ENCODE results near the gene DAPK1.

- TF ChIP-seq, protein P1, sequence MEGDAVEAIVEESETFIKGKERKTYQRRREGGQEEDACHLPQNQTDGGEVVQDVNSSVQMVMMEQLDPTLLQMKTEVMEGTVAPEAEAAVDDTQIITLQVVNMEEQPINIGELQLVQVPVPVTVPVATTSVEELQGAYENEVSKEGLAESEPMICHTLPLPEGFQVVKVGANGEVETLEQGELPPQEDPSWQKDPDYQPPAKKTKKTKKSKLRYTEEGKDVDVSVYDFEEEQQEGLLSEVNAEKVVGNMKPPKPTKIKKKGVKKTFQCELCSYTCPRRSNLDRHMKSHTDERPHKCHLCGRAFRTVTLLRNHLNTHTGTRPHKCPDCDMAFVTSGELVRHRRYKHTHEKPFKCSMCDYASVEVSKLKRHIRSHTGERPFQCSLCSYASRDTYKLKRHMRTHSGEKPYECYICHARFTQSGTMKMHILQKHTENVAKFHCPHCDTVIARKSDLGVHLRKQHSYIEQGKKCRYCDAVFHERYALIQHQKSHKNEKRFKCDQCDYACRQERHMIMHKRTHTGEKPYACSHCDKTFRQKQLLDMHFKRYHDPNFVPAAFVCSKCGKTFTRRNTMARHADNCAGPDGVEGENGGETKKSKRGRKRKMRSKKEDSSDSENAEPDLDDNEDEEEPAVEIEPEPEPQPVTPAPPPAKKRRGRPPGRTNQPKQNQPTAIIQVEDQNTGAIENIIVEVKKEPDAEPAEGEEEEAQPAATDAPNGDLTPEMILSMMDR (IDR thresholded peaks at IDR 0.05), result no peak
- TF ChIP-seq HOXB5 (CRISPR knock-in tag; IDR thresholded peaks at IDR 0.05), result no peak
- no peak for TF ChIP-seq PBX3 (IDR thresholded peaks at IDR 0.05)
- TF ChIP-seq FOXS1 (CRISPR knock-in tag; IDR thresholded peaks at IDR 0.05), result no peak
- TF ChIP-seq POLR2A (IDR thresholded peaks at IDR 0.05; ENCODE audit: low read length), result no peak
- no peak for TF ChIP-seq RFX5 (IDR thresholded peaks at IDR 0.05)
- no peak for TF ChIP-seq TFCP2L1 (CRISPR knock-in tag; IDR thresholded peaks at IDR 0.05)
- TF ChIP-seq, protein P2, sequence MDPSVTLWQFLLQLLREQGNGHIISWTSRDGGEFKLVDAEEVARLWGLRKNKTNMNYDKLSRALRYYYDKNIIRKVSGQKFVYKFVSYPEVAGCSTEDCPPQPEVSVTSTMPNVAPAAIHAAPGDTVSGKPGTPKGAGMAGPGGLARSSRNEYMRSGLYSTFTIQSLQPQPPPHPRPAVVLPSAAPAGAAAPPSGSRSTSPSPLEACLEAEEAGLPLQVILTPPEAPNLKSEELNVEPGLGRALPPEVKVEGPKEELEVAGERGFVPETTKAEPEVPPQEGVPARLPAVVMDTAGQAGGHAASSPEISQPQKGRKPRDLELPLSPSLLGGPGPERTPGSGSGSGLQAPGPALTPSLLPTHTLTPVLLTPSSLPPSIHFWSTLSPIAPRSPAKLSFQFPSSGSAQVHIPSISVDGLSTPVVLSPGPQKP (IDR thresholded peaks at IDR 0.05; ENCODE audit: low read depth, low read length), result no peak
- no peak for TF ChIP-seq HES2 (IDR thresholded peaks at IDR 0.05)
Measured at GRCh38 chr9:87590996-87591395, 93.3 kb downstream of the DAPK1 start.

Measured in A549 (cell line).